ENCODE measurements around the gene LDLRAD1. TPM values are rescaled to one million over a fixed set of nuclear protein-coding genes. Genes with fewer than 3 reads are reported as not detected.

LDLRAD1 gene
- total and polyA plus RNA-seq, 2 donors (not counting 3 experiments of a cell fraction or from before 2014, with no cell fraction given): not detected

GRCh38 chr1:54008876-54009275, 9.1 kb downstream of the LDLRAD1 start:
- intact Hi-C loops (cut with micrococcal nuclease): no loop called here
- H3K27ac ChIP-seq (ENCODE audit: insufficient read depth, low read depth, low read length): no peak overlapping the region
- H3K4me2 ChIP-seq (ENCODE audit: insufficient read depth, low read length): no peak overlapping the region
- ChIA-PET POLR2A (no interaction called here), CTCF (no interaction called here)
- H3K9ac ChIP-seq (replicated peaks; ENCODE audit: extremely low read depth, insufficient read depth, low read length): no peak overlapping the region
- no peaks in the 10 kb centered on the region for H3K36me3 ChIP-seq (ENCODE audit: control insufficient read depth in 2 of 2, extremely low read depth in 1 of 2, insufficient read depth in 2 of 2, low read length in 2 of 2)
- no peaks in the 10 kb centered on the region for H4K20me1 ChIP-seq (replicated peaks; ENCODE audit: control insufficient read depth, extremely low read depth, insufficient read depth, low read length)
- peaks cover 0 to 5% of the 10 kb centered on the region in 2 experiments for H3K27me3 ChIP-seq (ENCODE audit: control insufficient read depth in 2 of 2, insufficient read depth in 2 of 2, low read length in 2 of 2)
- no peak overlapping the region for H2AFZ ChIP-seq (ENCODE audit: low read depth, low read length)
- FAIRE-seq (no peak), DNase-seq (ENCODE audit: low read depth, low spot score) (no peak)
- H3K9me1 ChIP-seq (replicated peaks; ENCODE audit: control insufficient read depth, extremely low read depth, insufficient read depth, low read length): no peaks in the 10 kb centered on the region
- no peak for TF ChIP-seq MYC (IDR thresholded peaks at IDR 0.05; ENCODE audit: low read depth, low read length)
- no peak for TF ChIP-seq CTCF (IDR thresholded peaks at IDR 0.05; ENCODE audit: extremely low read depth in 1 of 2, insufficient read depth in 1 of 2, low read depth in 1 of 2, low read length in 2 of 2)
- TF ChIP-seq EZH2 (IDR thresholded peaks at IDR 0.05; ENCODE audit: borderline replicate concordance, low read depth, low read length, severe bottlenecking): no peak
- no peak for TF ChIP-seq FOS (IDR thresholded peaks at IDR 0.05; ENCODE audit: borderline replicate concordance, insufficient read depth, low read length)
- no peak for TF ChIP-seq GATA2 (IDR thresholded peaks at IDR 0.05; ENCODE audit: insufficient read depth, insufficient read length, low read depth, low read length)
- TF ChIP-seq MAX (IDR thresholded peaks at IDR 0.05; ENCODE audit: insufficient read depth, insufficient read length): no peak
- TF ChIP-seq POLR2A (IDR thresholded peaks at IDR 0.05; ENCODE audit: low read depth, low read length): no peak
- TF ChIP-seq JUN (IDR thresholded peaks at IDR 0.05; ENCODE audit: borderline replicate concordance, insufficient read depth, insufficient read length, low read depth): no peak
- no peak for TF ChIP-seq POLR2AphosphoS5 (IDR thresholded peaks at IDR 0.05; ENCODE audit: insufficient read depth, low read depth, low read length)
- dilution Hi-C loops (cut with MboI; ENCODE audit: extremely low pct_ligation_motif_present, low sequenced_read_pairs): no loop called here
- no peaks in the 10 kb centered on the region for H3K4me1 ChIP-seq (ENCODE audit: control insufficient read depth, extremely low read depth, insufficient read depth, low read length)
- H3K79me2 ChIP-seq (ENCODE audit: control insufficient read depth, insufficient read depth, low read length): no peaks in the 10 kb centered on the region
- H3K4me3 ChIP-seq (replicated peaks in 1 of 3; ENCODE audit: insufficient read depth in 1 of 3, low read depth in 1 of 3, low read length in 3 of 3): no peak overlapping the region
- no TSS peak for BruUV-seq (replicated peaks)
- no peaks in the 10 kb centered on the region for H3K9me3 ChIP-seq (replicated peaks; ENCODE audit: control insufficient read depth, insufficient read depth, low read length)

Measured in endothelial cell of umbilical vein (primary cell).